Lung microvascular endothelial cell (primary cell): ENCODE measurements around the gene BRD3. TPM values are rescaled to one million over a fixed set of nuclear protein-coding genes. Genes with fewer than 3 reads are reported as not detected.

ENCODE experiments used
- DNase-seq, 2 donors: peaks; one replicate each; pipeline versions ENCODE4 v3.0.0 to v3.0.0-alpha.2; 2010; ENCODE audit warnings: low read depth in 2 of 2
- total RNA-seq: library from RNA; depleted of rRNA; stranded (reverse); fragments of >200 nt; gene quantifications from 2 replicates; pipeline ENCODE4 v1.2.1, GENCODE V29; 2014

The BRD3 gene
- total RNA-seq, 1 donor from 2014 or later, result 7.1 TPM

DNA sequence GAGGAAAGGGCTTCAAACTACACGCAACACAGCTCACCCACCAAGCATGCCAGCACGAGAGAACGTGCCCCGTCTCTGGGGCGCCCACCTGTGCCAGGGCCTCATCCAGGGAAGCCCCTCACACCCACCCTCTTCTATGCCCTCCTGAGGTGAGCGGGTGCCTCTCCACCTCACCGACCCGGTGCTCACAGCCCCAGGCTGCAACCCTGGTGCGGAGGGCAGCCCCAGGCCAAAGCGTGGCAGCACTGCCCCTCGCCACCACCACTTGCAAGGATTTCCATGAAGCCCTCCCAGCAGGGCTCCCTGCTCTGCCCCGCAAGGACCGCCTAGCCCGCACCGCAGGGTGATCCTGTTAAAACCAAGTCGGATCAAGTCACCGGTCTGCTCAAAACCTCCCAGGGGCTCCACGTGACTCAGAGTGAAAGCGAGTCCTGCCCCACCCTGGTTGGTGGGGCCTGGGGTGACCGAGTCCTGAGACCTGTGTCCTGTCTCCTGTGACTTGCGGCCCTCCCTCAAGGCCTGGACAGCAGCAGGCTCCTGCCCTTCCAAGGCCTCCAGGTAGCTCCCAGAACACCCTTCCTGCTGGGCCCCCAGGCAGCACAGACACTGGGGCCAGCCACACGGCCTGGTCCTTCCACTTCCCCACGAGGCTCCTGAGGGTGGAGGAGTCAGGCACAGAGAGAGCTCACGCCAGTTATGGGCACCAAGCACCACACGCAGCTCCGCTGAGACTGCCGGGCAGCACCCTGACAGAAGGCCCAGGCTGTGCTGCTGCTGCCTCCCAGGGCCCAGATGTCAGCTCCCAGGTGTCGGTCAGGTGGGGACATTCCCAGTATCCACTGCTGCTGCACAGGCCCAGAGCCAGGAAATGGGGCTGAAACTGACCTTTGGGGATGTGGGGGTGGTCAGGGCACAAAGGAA lies 12.7 kb downstream of the BRD3 start:
- DNase-seq, result no peak

GRCh38 chr9:134053941-134054761 lies 13.7 kb downstream of the BRD3 start:
- DNase-seq, result no peak

- no peak for DNase-seq
These were observed 14.4 kb downstream of the BRD3 start for GRCh38 chr9:134053401-134053871.

DNA sequence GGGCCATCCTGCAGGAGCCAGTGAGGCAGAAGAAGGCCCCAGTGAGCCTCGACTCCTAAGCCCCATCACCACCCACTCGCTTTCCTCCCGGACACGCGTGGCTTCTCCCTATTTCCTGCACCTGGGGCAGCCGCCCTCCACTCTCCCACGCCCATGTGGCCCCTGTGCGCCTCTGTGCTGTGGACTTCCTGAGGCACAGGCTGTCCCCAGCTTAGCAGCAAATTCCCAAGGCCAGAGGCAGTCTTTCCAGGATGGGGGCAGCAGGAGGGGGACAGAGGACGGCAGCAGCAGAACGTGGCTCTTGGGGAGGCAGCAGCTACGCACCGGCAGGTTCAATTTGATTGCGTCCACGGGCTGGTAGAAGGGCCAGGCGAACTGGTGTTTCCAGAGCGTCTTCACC lies 14.9 kb downstream of the BRD3 start:
- no peak for DNase-seq

DNA sequence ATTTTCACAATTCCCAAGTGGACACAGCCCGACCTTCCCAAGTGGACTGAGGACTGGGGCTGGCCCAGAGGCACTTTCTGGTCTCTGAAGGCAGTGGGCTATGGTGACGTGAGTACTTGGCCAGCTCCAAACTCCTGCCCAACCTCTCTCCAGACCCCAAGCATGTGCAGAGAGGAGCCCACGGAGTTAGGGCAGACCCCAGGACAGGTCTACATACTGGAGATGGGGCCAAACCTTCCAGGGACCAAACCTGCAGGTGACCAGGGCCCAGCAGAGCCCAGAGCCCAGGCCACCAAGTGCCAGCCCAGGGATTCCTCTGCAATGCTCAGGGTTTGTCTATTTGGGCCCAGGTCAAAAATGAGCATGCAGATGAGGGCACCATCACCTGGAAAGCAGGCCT lies 15.3 kb downstream of the BRD3 start:
- DNase-seq, result no peak

- DNase-seq, result no peak
These were observed 16.5 kb downstream of the BRD3 start for GRCh38 chr9:134051319-134051718.

GRCh38 chr9:134050726-134051125 lies 17.1 kb downstream of the BRD3 start:
- no peak for DNase-seq

- DNase-seq, result no peak
These were observed 17.8 kb downstream of the BRD3 start for GRCh38 chr9:134049772-134050588.

- DNase-seq, result no peak
These were observed 18.6 kb downstream of the BRD3 start for GRCh38 chr9:134049236-134049635.

GRCh38 chr9:134048582-134048968 lies 19.3 kb downstream of the BRD3 start:
- DNase-seq, result no peak

DNA sequence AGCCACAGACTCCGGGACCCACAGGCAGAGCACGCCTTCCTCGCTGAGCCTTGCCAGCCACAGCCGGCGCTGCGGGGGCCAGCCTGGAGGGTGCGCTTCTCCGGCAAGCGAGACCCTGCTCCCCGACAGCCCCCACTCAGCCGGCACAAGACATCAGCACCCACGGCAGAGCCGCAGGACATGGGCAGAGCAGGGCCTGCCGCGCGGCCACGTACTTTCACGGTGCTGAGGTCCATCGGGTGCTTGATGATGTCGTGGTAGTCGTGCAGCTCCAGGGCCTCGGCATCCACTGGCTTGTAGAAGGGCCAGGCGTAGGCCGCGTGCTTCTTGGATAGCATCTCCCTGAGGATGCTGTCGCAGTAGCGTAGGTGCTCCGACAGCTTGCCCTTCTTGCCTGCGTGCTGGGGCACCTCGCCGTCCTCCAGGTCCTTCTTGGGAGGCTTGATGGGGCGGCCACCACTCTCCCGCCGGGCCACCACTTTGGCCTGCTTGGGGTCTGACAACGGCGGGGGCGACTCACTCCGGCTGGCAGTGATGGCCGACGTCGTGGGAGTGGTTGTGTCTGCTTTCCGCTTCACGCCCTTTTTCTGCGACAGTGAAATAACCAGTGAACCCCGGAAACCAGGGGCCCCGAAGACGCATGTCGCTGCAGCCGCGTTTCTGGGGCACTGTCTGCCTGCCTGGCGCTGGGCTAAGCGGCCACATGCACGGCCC lies 19.8 kb downstream of the BRD3 start:
- DNase-seq, result no peak

DNA sequence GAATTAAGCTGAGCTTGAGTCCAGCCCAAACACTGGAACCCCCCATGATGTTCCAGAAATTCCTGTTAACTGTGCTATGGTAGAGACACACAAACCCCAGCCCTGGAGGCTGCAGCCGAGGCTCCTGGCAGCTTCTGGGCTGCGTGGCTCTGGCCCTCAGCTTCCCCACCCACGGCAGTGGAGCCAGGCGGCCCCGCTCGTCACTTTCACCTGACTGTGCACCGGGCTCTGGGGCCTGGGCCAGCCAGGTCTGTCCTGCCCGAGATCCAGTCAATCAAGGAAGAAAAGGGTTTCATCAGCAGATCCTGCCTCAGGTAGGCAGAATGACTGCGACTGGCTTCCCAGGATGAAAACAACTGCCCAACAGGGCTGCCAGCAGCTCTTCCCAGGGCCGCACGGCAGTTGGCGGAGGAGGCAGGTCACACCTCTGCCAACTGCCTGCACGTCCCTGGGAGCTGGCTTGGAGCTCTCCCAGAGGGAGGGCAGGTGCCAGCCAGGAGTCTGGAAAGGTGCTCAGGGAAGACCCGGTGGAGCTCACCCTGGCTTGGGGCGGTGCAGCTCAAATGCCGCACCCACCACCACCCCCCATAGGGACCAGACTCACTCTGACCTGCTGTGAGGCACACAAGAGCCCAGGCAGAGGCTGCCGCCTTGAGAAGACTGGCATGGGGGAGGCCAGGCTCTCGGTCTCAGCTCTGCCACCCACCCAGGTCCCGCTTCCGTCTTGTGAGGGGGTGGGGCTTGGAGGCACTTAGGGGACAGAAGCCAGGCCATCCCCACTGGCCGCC lies 20.7 kb downstream of the BRD3 start:
- DNase-seq, result no peak

DNA sequence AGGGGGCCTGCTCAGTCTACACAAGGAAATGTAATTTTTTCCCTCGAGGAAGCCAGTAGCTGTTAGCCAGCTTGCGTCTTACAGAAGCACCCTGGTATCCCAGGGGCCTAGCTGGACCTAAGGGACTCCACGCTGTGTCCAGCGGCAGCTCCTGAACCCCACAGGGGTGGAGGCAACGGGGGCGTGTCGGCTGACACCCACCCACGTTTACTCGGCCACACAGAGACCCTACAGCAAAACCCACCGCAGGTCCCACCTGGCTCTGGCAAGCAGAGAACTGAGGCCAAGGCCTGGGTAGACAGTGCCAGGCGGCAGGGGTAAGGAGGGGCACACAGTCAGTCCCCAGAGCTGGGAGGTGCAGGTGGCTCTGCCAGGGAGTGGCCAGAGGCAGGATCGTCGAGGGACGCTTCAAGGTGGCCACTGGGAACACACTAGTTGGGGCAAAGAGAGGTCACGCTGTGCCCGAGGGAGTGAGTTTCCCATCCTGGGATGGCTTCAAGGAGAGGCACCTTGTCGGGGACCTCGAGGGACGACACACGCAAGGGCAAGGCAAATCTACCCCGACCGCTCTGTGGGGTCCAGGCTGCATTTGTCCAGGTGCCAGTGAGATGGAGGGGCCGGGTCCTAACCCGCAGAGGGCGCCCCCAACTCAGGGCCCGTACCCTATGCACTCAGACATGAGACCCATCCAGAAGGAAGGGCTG lies 21.8 kb downstream of the BRD3 start:
- DNase-seq, result no peak

- DNase-seq, result no peak
These were observed 22.9 kb downstream of the BRD3 start for GRCh38 chr9:134044944-134045343.

- no peak for DNase-seq
These were observed 24.3 kb downstream of the BRD3 start for GRCh38 chr9:134043531-134043988.

GRCh38 chr9:134041649-134041962 lies 26.2 kb downstream of the BRD3 start:
- DNase-seq, result no peak

GRCh38 chr9:134040781-134041648 lies 26.8 kb downstream of the BRD3 start:
- no peak for DNase-seq

DNA sequence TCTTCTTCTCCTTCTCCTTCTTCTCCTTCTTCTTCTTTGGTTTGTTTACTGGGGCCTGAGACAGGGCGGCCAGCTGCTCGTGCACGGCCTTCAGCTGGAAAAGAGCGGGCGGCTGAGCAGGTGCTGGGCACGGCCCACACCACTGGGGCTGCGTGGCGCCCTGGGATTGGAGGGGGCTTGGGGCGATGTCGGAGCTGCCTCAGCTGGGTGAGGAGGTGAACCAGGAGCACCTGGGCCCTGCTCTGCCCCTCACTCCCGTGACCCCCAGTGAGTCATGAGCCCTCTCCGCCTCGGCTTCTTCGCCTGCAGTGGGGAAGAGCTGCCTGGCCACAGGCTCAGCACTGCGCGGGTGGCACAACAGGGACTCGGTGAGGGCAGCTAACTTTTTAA lies 27.7 kb downstream of the BRD3 start:
- no peak for DNase-seq
